Measurements from ENCODE around the gene CREG2.

The CREG2 gene

GRCh38 chr2:101310834-101311695 is 76.2 kb downstream of the CREG2 start:
- no peak for TF ChIP-seq CTCF (IDR thresholded peaks at IDR 0.05; ENCODE audit: control extremely low read depth, extremely low read depth, low read depth, missing control alignments)
- ChIA-PET CTCF (interaction anchor here (0.6 to 1.5 kb wide), 2 partner anchors 11 to 27 kb away, joined by 3 read pairs; no protein-coding TSS in a partner anchor), POLR2A (no interaction called here)

GRCh38 chr2:101310090-101310833 is 77.0 kb downstream of the CREG2 start:
- no peak for TF ChIP-seq CTCF (IDR thresholded peaks at IDR 0.05; ENCODE audit: control extremely low read depth, extremely low read depth, low read depth, missing control alignments)
- no peak for DNase-seq (ENCODE audit: extremely low spot score)
- ChIA-PET POLR2A (no interaction called here), CTCF (interaction anchor here (0.6 to 1.5 kb wide), 2 partner anchors 11 to 26 kb away, joined by 3 read pairs; no protein-coding TSS in a partner anchor)

More at GRCh38 chr2:101310834-101311695, 76.2 kb downstream of the CREG2 start:
- no peak for DNase-seq (ENCODE audit: extremely low spot score)

GRCh38 chr2:101308432-101309210 is 78.7 kb downstream of the CREG2 start, which contains the start of gene RNF149:
Gene RNF149, minus strand, starts transcription at chr2:101308701. Its CDS starts 113 bp downstream, at chr2:101308588.
- ChIA-PET CTCF (interaction anchor here (0.9 to 1.4 kb wide), 4 partner anchors 9 to 296 kb away, joined by 3 to 7 read pairs (median 6); no protein-coding TSS in a partner anchor), POLR2A (no interaction called here)
- DNase-seq (ENCODE audit: extremely low spot score): peak; percentile 99
- no peak for TF ChIP-seq CTCF (IDR thresholded peaks at IDR 0.05; ENCODE audit: control extremely low read depth, extremely low read depth, low read depth, missing control alignments)

- CTCF ChIA-PET: interaction anchor here (0.9 to 1.4 kb wide), 4 partner anchors 9 to 295 kb away, joined by 3 to 7 read pairs (median 6); no protein-coding TSS in a partner anchor
- POLR2A ChIA-PET: no interaction called here
- no peak for TF ChIP-seq CTCF (IDR thresholded peaks at IDR 0.05; ENCODE audit: control extremely low read depth, extremely low read depth, low read depth, missing control alignments)
- peak; percentile 30 for DNase-seq (ENCODE audit: extremely low spot score)
Measured at GRCh38 chr2:101307950-101308431, 79.3 kb downstream of the CREG2 start.

GRCh38 chr2:101307503-101307902 is 79.8 kb downstream of the CREG2 start:
- POLR2A ChIA-PET: no interaction called here

More at GRCh38 chr2:101307503-101307902, 79.8 kb downstream of the CREG2 start:
- TF ChIP-seq CTCF (IDR thresholded peaks at IDR 0.05; ENCODE audit: control extremely low read depth, extremely low read depth, low read depth, missing control alignments): no peak
- no peak for DNase-seq (ENCODE audit: extremely low spot score)
- CTCF ChIA-PET: no interaction called here

All from GM10248 (cell line).